GM13976 (cell line): ENCODE results near the gene MAP3K8.
A peak's percentile ranks its signal among the peaks of the same experiment; 100 is the strongest.

ENCODE experiments used
- DNase-seq: peaks from one replicate; pipeline ENCODE4 v3.0.0; 2012; ENCODE audit warnings: low spot score
- in situ Hi-C: fragments of 300-500 bp; cut with MboI; formaldehyde crosslinking; loops from one replicate; pipeline ENCODE4 v1.12.0; 2022; ENCODE audit warnings: low sequenced_read_pairs, mixed read lengths, inconsistent platforms; ENCODE audit not compliant: unreplicated experiment
- TF ChIP-seq, protein P1 (sequence below): IDR thresholded peaks from 2 replicates; pipeline ENCODE4 v1.5.1; 2012; ENCODE audit warnings: borderline replicate concordance, mild to moderate bottlenecking; ENCODE audit not compliant: insufficient read depth; ENCODE audit errors: extremely low read depth, missing control alignments, control extremely low read depth

Gene MAP3K8

DNA sequence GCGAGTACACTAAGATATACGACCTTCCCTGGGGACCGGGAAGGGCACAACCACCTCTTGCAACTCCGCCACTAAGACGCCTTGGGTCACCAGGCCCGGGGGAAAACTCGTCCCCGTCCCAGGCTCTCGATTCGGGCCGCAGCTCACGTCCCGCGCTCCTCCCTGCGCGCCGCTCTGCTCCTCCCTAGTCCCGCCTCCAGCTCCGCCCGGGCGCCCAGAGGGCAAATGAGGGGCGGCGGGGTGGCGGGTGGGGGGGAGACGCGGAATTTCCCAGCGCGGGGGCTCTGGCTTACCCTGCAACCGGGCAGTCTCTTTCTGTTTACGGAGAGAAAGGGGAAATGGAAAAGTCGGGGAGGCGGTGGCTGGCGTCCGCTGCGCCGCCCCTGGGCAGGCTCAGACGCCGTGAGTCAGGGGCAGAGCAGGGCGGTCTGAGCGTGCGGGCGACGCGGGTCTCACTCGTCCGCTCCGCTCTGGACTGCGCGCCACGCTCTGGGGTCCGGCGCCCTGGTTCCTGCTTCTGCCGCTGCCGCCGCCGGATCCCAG lies at the start of gene MAP3K8:
Gene MAP3K8 (plus strand): TSS at position 455 of the 543 bp plus-strand sequence. CDS start 4,755 bp downstream, outside the sequence.
- TF ChIP-seq, protein P1, sequence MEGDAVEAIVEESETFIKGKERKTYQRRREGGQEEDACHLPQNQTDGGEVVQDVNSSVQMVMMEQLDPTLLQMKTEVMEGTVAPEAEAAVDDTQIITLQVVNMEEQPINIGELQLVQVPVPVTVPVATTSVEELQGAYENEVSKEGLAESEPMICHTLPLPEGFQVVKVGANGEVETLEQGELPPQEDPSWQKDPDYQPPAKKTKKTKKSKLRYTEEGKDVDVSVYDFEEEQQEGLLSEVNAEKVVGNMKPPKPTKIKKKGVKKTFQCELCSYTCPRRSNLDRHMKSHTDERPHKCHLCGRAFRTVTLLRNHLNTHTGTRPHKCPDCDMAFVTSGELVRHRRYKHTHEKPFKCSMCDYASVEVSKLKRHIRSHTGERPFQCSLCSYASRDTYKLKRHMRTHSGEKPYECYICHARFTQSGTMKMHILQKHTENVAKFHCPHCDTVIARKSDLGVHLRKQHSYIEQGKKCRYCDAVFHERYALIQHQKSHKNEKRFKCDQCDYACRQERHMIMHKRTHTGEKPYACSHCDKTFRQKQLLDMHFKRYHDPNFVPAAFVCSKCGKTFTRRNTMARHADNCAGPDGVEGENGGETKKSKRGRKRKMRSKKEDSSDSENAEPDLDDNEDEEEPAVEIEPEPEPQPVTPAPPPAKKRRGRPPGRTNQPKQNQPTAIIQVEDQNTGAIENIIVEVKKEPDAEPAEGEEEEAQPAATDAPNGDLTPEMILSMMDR, result peak; percentile 10
- peak; percentile 91 for DNase-seq
- in situ Hi-C loops, result no loop called here

DNA sequence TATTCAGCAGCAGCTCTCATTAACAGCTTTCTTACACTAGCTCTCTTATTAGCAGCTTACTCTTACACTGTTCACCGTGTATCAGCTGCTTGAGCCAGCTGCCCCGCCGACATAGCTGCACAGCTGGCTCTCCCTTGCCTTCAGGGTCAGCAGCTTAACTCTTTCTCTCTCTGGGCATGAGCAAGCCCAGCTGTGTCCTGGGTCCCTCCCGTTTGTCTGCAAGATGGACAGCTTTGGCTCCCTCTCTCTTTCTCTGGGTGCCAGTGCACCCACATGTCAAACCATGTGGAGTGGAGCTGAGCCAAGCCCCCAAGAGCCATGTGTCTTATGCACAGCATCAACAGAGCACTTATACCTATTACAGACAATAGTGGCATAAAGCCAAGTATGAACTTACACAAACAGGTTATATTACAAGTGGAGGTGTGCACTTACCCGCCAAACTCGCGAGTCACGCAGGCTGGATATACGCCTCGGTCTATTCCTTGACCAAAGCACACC lies 49.2 kb upstream of the MAP3K8 start:
- peak; percentile 44 for DNase-seq
- TF ChIP-seq, protein P1, result peak; percentile 38
- in situ Hi-C loops, result no loop called here

DNA sequence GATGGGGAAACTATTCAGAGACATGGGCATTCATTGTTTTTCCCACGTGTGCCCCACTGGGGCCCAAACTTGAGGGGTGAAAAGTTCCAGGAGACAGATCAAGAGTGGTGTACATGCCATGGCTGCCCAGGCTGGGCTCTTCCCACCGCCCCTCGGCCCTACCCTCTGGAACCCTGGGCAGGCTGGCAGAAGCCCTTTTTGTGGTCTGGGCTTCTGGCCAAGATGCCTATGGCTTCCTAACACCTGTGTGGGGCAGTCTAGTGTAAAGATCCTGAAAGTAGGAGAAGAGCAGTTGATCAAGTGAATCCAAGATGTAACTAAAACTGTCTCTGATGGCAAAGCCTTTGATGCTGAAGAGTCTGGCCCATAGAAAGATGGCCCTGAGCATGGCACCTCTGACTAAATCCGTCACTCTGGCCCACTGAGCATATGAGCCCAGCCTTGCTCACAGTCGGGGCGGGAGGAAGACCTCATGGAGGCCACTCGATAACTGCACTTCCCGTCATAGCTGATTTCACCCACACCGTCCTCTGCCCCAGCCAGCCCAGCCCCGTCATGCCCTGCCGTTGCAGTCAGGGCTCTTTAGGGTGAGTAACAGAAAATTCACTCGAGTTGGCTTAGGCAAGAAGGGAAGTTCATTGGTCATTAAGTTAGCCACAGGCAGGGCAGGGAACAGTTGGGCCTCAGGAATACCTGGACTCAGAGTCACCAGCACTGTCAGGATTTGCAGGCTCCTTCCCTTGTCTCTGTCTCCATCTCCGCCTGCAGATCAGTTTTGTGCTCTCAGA lies 47.0 kb upstream of the MAP3K8 start:
- in situ Hi-C loops, result no loop called here
- DNase-seq, result no peak
- TF ChIP-seq, protein P1, result no peak

DNA sequence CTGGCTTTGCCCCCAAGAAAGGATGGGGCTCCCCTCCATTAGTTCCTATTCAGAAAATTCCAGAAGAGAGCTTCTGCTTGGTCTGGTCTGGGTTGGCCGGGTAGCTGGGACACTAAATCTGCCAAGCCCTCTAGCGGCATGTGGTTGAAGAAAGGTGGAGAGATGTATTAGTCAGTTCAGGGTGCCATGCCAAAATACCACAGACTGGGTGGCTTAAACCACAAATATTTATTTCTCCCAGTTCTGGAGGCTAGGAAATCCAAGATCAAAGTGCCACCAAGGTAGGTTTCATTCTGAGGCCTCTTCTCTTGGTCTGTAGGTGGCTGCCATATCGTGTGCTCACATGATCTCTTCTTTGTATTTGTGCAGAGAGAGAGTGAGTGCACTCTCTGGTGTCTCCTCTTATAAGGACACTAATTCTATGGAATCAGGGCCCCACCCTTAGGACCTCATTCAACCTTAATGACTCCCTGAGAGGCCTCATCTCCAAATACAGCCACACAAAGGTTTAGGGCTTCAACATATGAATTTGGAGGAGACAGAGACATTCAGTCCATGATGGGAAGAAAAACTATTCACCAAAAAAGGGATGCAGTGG lies 46.2 kb upstream of the MAP3K8 start:
- DNase-seq, result no peak
- in situ Hi-C loops, result no loop called here
- TF ChIP-seq, protein P1, result no peak

DNA sequence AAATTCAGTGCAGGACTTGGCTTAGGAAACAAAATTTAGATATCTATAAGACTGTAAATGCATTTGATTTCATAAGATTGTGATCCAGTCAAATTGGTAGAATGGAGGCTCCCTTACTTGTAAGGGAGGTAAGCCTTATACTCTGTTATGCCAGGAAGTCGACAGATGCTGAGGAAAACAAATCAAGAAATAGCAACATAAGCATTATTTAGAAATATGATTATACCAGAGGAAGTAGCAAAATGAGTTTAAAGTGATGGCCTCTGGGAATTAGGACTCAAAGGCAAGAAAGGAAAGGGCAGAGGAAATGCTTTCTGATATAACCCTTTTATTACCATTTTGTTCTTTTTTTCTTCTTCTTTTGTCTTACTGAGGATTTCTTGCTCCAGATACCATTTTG lies 44.4 kb upstream of the MAP3K8 start:
- TF ChIP-seq, protein P1, result no peak
- DNase-seq, result no peak
- in situ Hi-C loops, result no loop called here

DNA sequence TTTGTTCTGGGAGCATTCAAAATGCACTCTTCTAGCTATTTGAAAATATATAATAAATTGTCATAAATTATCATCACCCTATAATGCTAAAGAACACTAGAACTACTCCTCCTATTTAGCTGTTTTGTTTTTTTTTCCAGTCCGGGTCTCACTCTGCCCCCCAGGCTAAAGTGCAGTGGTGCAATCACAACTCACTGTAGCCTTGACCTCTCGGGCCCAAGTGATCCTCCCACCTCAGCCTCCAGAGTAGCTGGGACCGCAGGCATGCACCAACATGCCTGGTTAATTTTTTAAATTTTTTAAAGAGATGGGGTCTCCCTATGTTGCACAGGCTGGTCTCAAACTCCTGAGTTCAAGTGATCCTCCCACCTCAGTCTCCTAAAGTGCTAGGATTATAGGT lies 43.8 kb upstream of the MAP3K8 start:
- in situ Hi-C loops, result loop anchor here (5.0 kb wide), 1 partner anchor 197 kb away; no protein-coding TSS in a partner anchor
- DNase-seq, result no peak
- TF ChIP-seq, protein P1, result no peak
